WTC11 (cell line): ENCODE data around the gene MED22. TPM values are rescaled to one million over a fixed set of nuclear protein-coding genes. Genes with fewer than 3 reads are reported as not detected.
"Not testable (repeated sequence)": the region's sequence is repeated elsewhere in the genome, so short reads cannot be mapped to it uniquely, and the experiment has no call there.

Source experiments
- ATAC-seq: fragments of 200-7000 bp; cut with Tn5 transposase; 2 replicates; pipeline ENCODE4 v1.10.0; 2021; ENCODE audit warnings: mild to moderate bottlenecking, moderate library complexity
- CTCF ChIA-PET: fragments of 300-600 bp; sonication (Branson Sonifier 250); formaldehyde crosslinking; loops from one replicate; lab custom pipeline; 2021; ENCODE audit warnings: antibody characterized with exemption; lab: Charles Lee
- POLR2A ChIA-PET: fragments of 350-600 bp; sonication (Branson Sonifier 250); formaldehyde crosslinking; loops from one replicate; lab custom pipeline; 2021; ENCODE audit warnings: antibody characterized with exemption; lab: Charles Lee
- DNase-seq: peaks from one replicate; pipeline ENCODE4 v3.0.0; 2021; ENCODE audit warnings: low spot score
- H3K27ac Mint-ChIP-seq: 2 replicates; pipeline ENCODE4 v1.8.0; 2021; ENCODE audit warnings: mixed read lengths
- H3K27me3 Mint-ChIP-seq: 2 replicates; pipeline ENCODE4 v1.8.0; 2021; ENCODE audit warnings: low read depth, mild to moderate bottlenecking, moderate library complexity, mixed read lengths
- H3K36me3 Mint-ChIP-seq: 2 replicates; pipeline ENCODE4 v1.8.0; 2021; ENCODE audit warnings: mixed read lengths
- H3K4me1 Mint-ChIP-seq: 2 replicates; pipeline ENCODE4 v1.8.0; 2022; ENCODE audit warnings: mixed read lengths
- H3K4me3 Mint-ChIP-seq: 2 replicates; pipeline ENCODE4 v1.8.0; 2021; ENCODE audit warnings: mild to moderate bottlenecking, moderate library complexity, mixed read lengths
- H3K9me3 Mint-ChIP-seq: 2 replicates; pipeline ENCODE4 v1.8.0; 2021; ENCODE audit warnings: mixed read lengths
- CBFB ChIP-seq: sonication (generic); formaldehyde crosslinking; IDR thresholded peaks from 2 replicates; pipeline ENCODE4 v1.8.1; 2022; ENCODE audit warnings: mild to moderate bottlenecking, low read depth, missing genetic modification reagents
- E2F5 ChIP-seq: sonication (generic); formaldehyde crosslinking; IDR thresholded peaks from 2 replicates; pipeline ENCODE4 v1.8.1; 2022; ENCODE audit warnings: mild to moderate bottlenecking, moderate library complexity, missing genetic modification reagents
- ELF4 ChIP-seq: sonication (generic); formaldehyde crosslinking; IDR thresholded peaks from 2 replicates; pipeline ENCODE4 v1.8.1; 2022; ENCODE audit warnings: low read depth, mild to moderate bottlenecking, moderate library complexity, missing genetic modification reagents
- ESRRA ChIP-seq: sonication (generic); formaldehyde crosslinking; IDR thresholded peaks from 2 replicates; pipeline ENCODE4 v1.8.1; 2022; ENCODE audit warnings: mild to moderate bottlenecking, missing genetic modification reagents, borderline replicate concordance
- FOXK1 ChIP-seq: sonication (generic); formaldehyde crosslinking; IDR thresholded peaks from 2 replicates; pipeline ENCODE4 v1.8.0; 2022; ENCODE audit warnings: mild to moderate bottlenecking, moderate library complexity, missing genetic modification reagents
- FOXP1 ChIP-seq: sonication (generic); formaldehyde crosslinking; IDR thresholded peaks from 2 replicates; pipeline ENCODE4 v1.8.0; 2022; ENCODE audit warnings: missing genetic modification reagents, mild to moderate bottlenecking, moderate library complexity, borderline replicate concordance
- GABPB1 ChIP-seq: sonication (generic); formaldehyde crosslinking; IDR thresholded peaks from 2 replicates; pipeline ENCODE4 v1.8.1; 2023; ENCODE audit warnings: mild to moderate bottlenecking, missing genetic modification reagents
- HMGXB4 ChIP-seq: sonication (generic); formaldehyde crosslinking; IDR thresholded peaks from 2 replicates; pipeline ENCODE4 v1.8.1; 2023; ENCODE audit warnings: mild to moderate bottlenecking, moderate library complexity, missing genetic modification reagents
- JUN ChIP-seq: sonication (generic); formaldehyde crosslinking; IDR thresholded peaks from 2 replicates; pipeline ENCODE4 v1.8.0; 2023; ENCODE audit warnings: mild to moderate bottlenecking, missing genetic modification reagents
- PREB ChIP-seq: sonication (generic); formaldehyde crosslinking; IDR thresholded peaks from 2 replicates; pipeline ENCODE4 v1.8.1; 2022; ENCODE audit warnings: mild to moderate bottlenecking, missing genetic modification reagents, moderate library complexity, borderline replicate concordance
- RELA ChIP-seq: sonication (generic); formaldehyde crosslinking; IDR thresholded peaks from 2 replicates; pipeline ENCODE4 v1.8.1; 2022; ENCODE audit warnings: missing genetic modification reagents, mild to moderate bottlenecking, borderline replicate concordance
- SOX15 ChIP-seq: fragments of 250-450 bp; sonication (Bioruptor Pico); IDR thresholded peaks from 2 replicates; pipeline ENCODE4 v1.9.0; 2021; ENCODE audit warnings: mild to moderate bottlenecking
- SP1 ChIP-seq: sonication (generic); formaldehyde crosslinking; conservative IDR thresholded peaks from 2 replicates; pipeline ENCODE4 v1.8.1; 2022; ENCODE audit warnings: missing genetic modification reagents
- STAT6 ChIP-seq: sonication (generic); formaldehyde crosslinking; conservative IDR thresholded peaks from 2 replicates; pipeline ENCODE4 v1.8.1; 2023; ENCODE audit warnings: mild to moderate bottlenecking, low read depth, missing genetic modification reagents, moderate library complexity
- TCF7 ChIP-seq: sonication (generic); formaldehyde crosslinking; IDR thresholded peaks from 2 replicates; pipeline ENCODE4 v1.8.0; 2022; ENCODE audit warnings: mild to moderate bottlenecking, low read depth, missing genetic modification reagents, moderate library complexity
- ZSCAN18 ChIP-seq: fragments of 250-450 bp; sonication (Bioruptor Pico); IDR thresholded peaks from 2 replicates; pipeline ENCODE4 v2.1.2; 2022; ENCODE audit warnings: mild to moderate bottlenecking, moderate library complexity
- total RNA-seq: library from RNA; stranded (reverse); gene quantifications from 3 replicates; pipeline ENCODE4 v1.2.3, GENCODE V29; 2021

Gene MED22
- total RNA-seq, 1 experiment from 2014 or later: 59.5 TPM

GRCh38 chr9:133320421-133320881 lies 27.5 kb downstream of the MED22 start (continued):
- no peak for TF ChIP-seq HMGXB4 (CRISPR knock-in tag)
- no peak for TF ChIP-seq ESRRA
- no peak for TF ChIP-seq ZSCAN18
- no peak for TF ChIP-seq E2F5 (CRISPR knock-in tag)
- no peak for TF ChIP-seq CBFB (CRISPR knock-in tag)
- TF ChIP-seq FOXK1: no peak
- TF ChIP-seq RELA (CRISPR knock-in tag): no peak
- no peak for TF ChIP-seq STAT6 (CRISPR knock-in tag)
- no peak for TF ChIP-seq SOX15 (CRISPR knock-in tag)

GRCh38 chr9:133317551-133317950 lies 30.4 kb downstream of the MED22 start:
- H3K4me3 Mint-ChIP-seq, H3K27ac Mint-ChIP-seq, POLR2A ChIA-PET, CTCF ChIA-PET, DNase-seq, H3K4me1 Mint-ChIP-seq, H3K9me3 Mint-ChIP-seq, H3K36me3 Mint-ChIP-seq, ATAC-seq, H3K27me3 Mint-ChIP-seq: not testable (repeated sequence)

- Mint-ChIP-seq H3K36me3 (no peaks in the 10 kb centered on the region), H3K9me3 (peaks cover 7% of the 10 kb centered on the region; the same call in 1 of the 2 replicates), H3K4me1 (no peaks in the 10 kb centered on the region), H3K4me3 (no peak overlapping the region), H3K27me3 (0 out of 2 replicates have a peak, but pooled peaks cover 2% of the 10 kb centered on the region), H3K27ac (no peak overlapping the region)
- CTCF ChIA-PET: no interaction called here
- ATAC-seq (no peak), DNase-seq (no peak)
- POLR2A ChIA-PET: no interaction called here
- TF ChIP-seq FOXP1 (CRISPR knock-in tag) (no peak), TCF7 (CRISPR knock-in tag) (no peak), GABPB1 (CRISPR knock-in tag) (no peak), ELF4 (CRISPR knock-in tag) (no peak), SOX15 (CRISPR knock-in tag) (no peak), JUN (CRISPR knock-in tag) (no peak), FOXK1 (no peak), SP1 (CRISPR knock-in tag) (no peak), PREB (CRISPR knock-in tag) (no peak)
Observed at GRCh38 chr9:133315997-133316396, 31.9 kb downstream of the MED22 start.
